Neural cell (in vitro differentiated cells): ENCODE data around the gene SLC2A5. TPM values are rescaled to one million over a fixed set of nuclear protein-coding genes. Genes with fewer than 3 reads are reported as not detected.

ENCODE experiments used
- H2AFZ ChIP-seq: fragments of 200-600, 300-800 bp; sonication (generic), shearing (Covaris generic); 2 replicates; pipeline ENCODE4 v1.6.0; 2014; ENCODE audit warnings: low read depth, mild to moderate bottlenecking, antibody characterized with exemption, low read length, moderate library complexity
- H3F3A ChIP-seq: fragments of 200-600 bp; shearing (Covaris generic); 2 replicates; pipeline ENCODE4 v1.6.1; 2016; ENCODE audit warnings: mild to moderate bottlenecking, moderate library complexity, mixed read lengths, antibody characterized with exemption, low read length; ENCODE audit not compliant: insufficient read depth, poor library complexity, severe bottlenecking
- H3K27ac ChIP-seq: fragments of 200-600, 300-800 bp; sonication (generic), shearing (Covaris generic); 2 replicates; pipeline ENCODE4 v1.5.1; 2014; ENCODE audit warnings: mild to moderate bottlenecking, low read length, moderate library complexity
- H3K27me3 ChIP-seq: fragments of 300-800, 200-600 bp; sonication (generic), shearing (Covaris generic); 2 replicates; pipeline ENCODE4 v1.6.0; 2014; ENCODE audit warnings: mild to moderate bottlenecking, low read depth, low read length, moderate library complexity; ENCODE audit not compliant: insufficient read depth
- H3K36me3 ChIP-seq: fragments of 300-800, 200-600 bp; sonication (generic), shearing (Covaris generic); 2 replicates; pipeline ENCODE4 v1.5.1; 2014; ENCODE audit warnings: mild to moderate bottlenecking, antibody characterized with exemption, low read length, moderate library complexity; ENCODE audit not compliant: insufficient read depth
- H3K4me2 ChIP-seq: fragments of 300-800, 200-600 bp; sonication (generic), shearing (Covaris generic); 2 replicates; pipeline ENCODE4 v1.6.0; 2014; ENCODE audit warnings: mild to moderate bottlenecking, low read length
- H3K4me3 ChIP-seq: fragments of 300-800, 200-600 bp; sonication (generic), shearing (Covaris generic); 2 replicates; pipeline ENCODE4 v1.5.1; 2014; ENCODE audit warnings: mild to moderate bottlenecking, low read length, moderate library complexity
- H3K79me2 ChIP-seq: fragments of 200-600 bp; shearing (Covaris generic); replicated peaks from 2 replicates; pipeline ENCODE4 v1.6.0; 2014; ENCODE audit warnings: mild to moderate bottlenecking, low read length, moderate library complexity; ENCODE audit not compliant: insufficient read depth
- H3K9ac ChIP-seq: fragments of 300-800, 200-600 bp; sonication (generic), shearing (Covaris generic); 2 replicates; pipeline ENCODE4 v1.6.1; 2016; ENCODE audit warnings: mild to moderate bottlenecking, low read length, mixed read lengths
- H3K9me2 ChIP-seq: fragments of 200-600 bp; shearing (Covaris generic); 2 replicates; pipeline ENCODE4 v1.6.1; 2016; ENCODE audit warnings: mild to moderate bottlenecking, low read length, mixed read lengths; ENCODE audit not compliant: insufficient read depth
- H3K9me3 ChIP-seq: fragments of 200-600, 300-800 bp; sonication (generic), shearing (Covaris generic); 2 replicates; pipeline ENCODE4 v1.6.1; 2016; ENCODE audit warnings: mild to moderate bottlenecking, mixed run types, low read length, moderate library complexity, mixed read lengths
- H4K20me1 ChIP-seq: fragments of 200-600 bp; shearing (Covaris generic); 2 replicates; pipeline ENCODE4 v1.6.1; 2016; ENCODE audit warnings: mild to moderate bottlenecking, mixed run types; ENCODE audit not compliant: insufficient read depth
- EP300 ChIP-seq: fragments of 450-650 bp; conservative IDR thresholded peaks from 2 replicates; pipeline ENCODE4 v1.6.1; 2014; ENCODE audit warnings: antibody characterized with exemption, mild to moderate bottlenecking, moderate library complexity; ENCODE audit not compliant: poor library complexity, severe bottlenecking
- EZH2 ChIP-seq: fragments of 200-600, 300-800 bp; shearing (Covaris generic), sonication (generic); IDR thresholded peaks from 2 replicates; pipeline ENCODE4 v1.6.1; 2014; ENCODE audit warnings: antibody characterized with exemption, low read length, borderline replicate concordance, mild to moderate bottlenecking; ENCODE audit not compliant: insufficient read depth, poor library complexity, severe bottlenecking
- MXI1 ChIP-seq: fragments of 450-650 bp; conservative IDR thresholded peaks from 2 replicates; pipeline ENCODE4 v1.6.1; 2014; ENCODE audit warnings: antibody characterized with exemption, mild to moderate bottlenecking; ENCODE audit not compliant: poor library complexity, severe bottlenecking
- POLR2AphosphoS5 ChIP-seq: IDR thresholded peaks from 2 replicates; pipeline ENCODE4 v1.6.1; 2012
- RAD21 ChIP-seq: fragments of 450-650 bp; conservative IDR thresholded peaks from 2 replicates; pipeline ENCODE4 v1.6.1; 2014; ENCODE audit warnings: antibody characterized with exemption, mild to moderate bottlenecking, moderate library complexity
- SMC3 ChIP-seq: fragments of 450-650 bp; conservative IDR thresholded peaks from 2 replicates; pipeline ENCODE4 v1.6.1; 2014; ENCODE audit warnings: antibody characterized with exemption, mild to moderate bottlenecking, moderate library complexity; ENCODE audit not compliant: poor library complexity
- TAF1 ChIP-seq: IDR thresholded peaks from 2 replicates; pipeline ENCODE4 v1.6.1; 2012; ENCODE audit warnings: low read depth
- polyA plus RNA-seq: library from polyadenylated mRNA; depleted of rRNA; stranded (reverse); fragments of >200 nt; gene quantifications from 2 replicates; pipeline ENCODE4 v1.2.3, GENCODE V29; 2014
- TF ChIP-seq, protein P1 (sequence below): IDR thresholded peaks from 2 replicates; pipeline ENCODE4 v1.6.1; 2012; ENCODE audit warnings: borderline replicate concordance
- TF ChIP-seq, protein P2 (sequence below): fragments of 450-650 bp; IDR thresholded peaks from 2 replicates; pipeline ENCODE4 v1.5.1; 2014; ENCODE audit warnings: antibody characterized with exemption, mild to moderate bottlenecking, moderate library complexity; ENCODE audit not compliant: poor library complexity, severe bottlenecking

The SLC2A5 gene
- polyA plus RNA-seq, 1 donor from 2014 or later = not detected

GRCh38 chr1:9025449-9025848 is 44.0 kb downstream of the SLC2A5 start:
- no peak overlapping the region for H3K27ac ChIP-seq
- H3K79me2 ChIP-seq = no peaks in the 10 kb centered on the region
- no peaks in the 10 kb centered on the region for H4K20me1 ChIP-seq
- H3F3A ChIP-seq = no peaks in the 10 kb centered on the region
- H3K27me3 ChIP-seq = no peaks in the 10 kb centered on the region
- no peaks in the 10 kb centered on the region for H3K36me3 ChIP-seq
- no peaks in the 10 kb centered on the region for H3K9me2 ChIP-seq
- no peak overlapping the region for H2AFZ ChIP-seq
- no peak overlapping the region for H3K4me2 ChIP-seq
- TF ChIP-seq, protein P1, sequence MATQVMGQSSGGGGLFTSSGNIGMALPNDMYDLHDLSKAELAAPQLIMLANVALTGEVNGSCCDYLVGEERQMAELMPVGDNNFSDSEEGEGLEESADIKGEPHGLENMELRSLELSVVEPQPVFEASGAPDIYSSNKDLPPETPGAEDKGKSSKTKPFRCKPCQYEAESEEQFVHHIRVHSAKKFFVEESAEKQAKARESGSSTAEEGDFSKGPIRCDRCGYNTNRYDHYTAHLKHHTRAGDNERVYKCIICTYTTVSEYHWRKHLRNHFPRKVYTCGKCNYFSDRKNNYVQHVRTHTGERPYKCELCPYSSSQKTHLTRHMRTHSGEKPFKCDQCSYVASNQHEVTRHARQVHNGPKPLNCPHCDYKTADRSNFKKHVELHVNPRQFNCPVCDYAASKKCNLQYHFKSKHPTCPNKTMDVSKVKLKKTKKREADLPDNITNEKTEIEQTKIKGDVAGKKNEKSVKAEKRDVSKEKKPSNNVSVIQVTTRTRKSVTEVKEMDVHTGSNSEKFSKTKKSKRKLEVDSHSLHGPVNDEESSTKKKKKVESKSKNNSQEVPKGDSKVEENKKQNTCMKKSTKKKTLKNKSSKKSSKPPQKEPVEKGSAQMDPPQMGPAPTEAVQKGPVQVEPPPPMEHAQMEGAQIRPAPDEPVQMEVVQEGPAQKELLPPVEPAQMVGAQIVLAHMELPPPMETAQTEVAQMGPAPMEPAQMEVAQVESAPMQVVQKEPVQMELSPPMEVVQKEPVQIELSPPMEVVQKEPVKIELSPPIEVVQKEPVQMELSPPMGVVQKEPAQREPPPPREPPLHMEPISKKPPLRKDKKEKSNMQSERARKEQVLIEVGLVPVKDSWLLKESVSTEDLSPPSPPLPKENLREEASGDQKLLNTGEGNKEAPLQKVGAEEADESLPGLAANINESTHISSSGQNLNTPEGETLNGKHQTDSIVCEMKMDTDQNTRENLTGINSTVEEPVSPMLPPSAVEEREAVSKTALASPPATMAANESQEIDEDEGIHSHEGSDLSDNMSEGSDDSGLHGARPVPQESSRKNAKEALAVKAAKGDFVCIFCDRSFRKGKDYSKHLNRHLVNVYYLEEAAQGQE = no peak
- TF ChIP-seq SMC3 = no peak
- TF ChIP-seq, protein P2, sequence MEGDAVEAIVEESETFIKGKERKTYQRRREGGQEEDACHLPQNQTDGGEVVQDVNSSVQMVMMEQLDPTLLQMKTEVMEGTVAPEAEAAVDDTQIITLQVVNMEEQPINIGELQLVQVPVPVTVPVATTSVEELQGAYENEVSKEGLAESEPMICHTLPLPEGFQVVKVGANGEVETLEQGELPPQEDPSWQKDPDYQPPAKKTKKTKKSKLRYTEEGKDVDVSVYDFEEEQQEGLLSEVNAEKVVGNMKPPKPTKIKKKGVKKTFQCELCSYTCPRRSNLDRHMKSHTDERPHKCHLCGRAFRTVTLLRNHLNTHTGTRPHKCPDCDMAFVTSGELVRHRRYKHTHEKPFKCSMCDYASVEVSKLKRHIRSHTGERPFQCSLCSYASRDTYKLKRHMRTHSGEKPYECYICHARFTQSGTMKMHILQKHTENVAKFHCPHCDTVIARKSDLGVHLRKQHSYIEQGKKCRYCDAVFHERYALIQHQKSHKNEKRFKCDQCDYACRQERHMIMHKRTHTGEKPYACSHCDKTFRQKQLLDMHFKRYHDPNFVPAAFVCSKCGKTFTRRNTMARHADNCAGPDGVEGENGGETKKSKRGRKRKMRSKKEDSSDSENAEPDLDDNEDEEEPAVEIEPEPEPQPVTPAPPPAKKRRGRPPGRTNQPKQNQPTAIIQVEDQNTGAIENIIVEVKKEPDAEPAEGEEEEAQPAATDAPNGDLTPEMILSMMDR = no peak
- no peak for TF ChIP-seq RAD21
- no peak for TF ChIP-seq MXI1
- TF ChIP-seq TAF1 = no peak
- no peak for TF ChIP-seq POLR2AphosphoS5
- TF ChIP-seq EZH2 = no peak
- TF ChIP-seq EP300 = no peak
- no peak overlapping the region for H3K4me3 ChIP-seq
- no peaks in the 10 kb centered on the region for H3K9me3 ChIP-seq
- no peak overlapping the region for H3K9ac ChIP-seq

- no peaks in the 10 kb centered on the region for H3K9me3 ChIP-seq
- no peak overlapping the region for H3K4me2 ChIP-seq
- no peaks in the 10 kb centered on the region for H3K36me3 ChIP-seq
- H3F3A ChIP-seq = no peaks in the 10 kb centered on the region
- no peak for TF ChIP-seq SMC3
- TF ChIP-seq EZH2 = no peak
- no peak for TF ChIP-seq MXI1
- no peak for TF ChIP-seq POLR2AphosphoS5
- TF ChIP-seq RAD21 = no peak
- TF ChIP-seq, protein P1 = no peak
- H3K27ac ChIP-seq = no peak overlapping the region
- no peaks in the 10 kb centered on the region for H3K27me3 ChIP-seq
- no peaks in the 10 kb centered on the region for H3K79me2 ChIP-seq
- H3K4me3 ChIP-seq = no peak overlapping the region
- no peaks in the 10 kb centered on the region for H4K20me1 ChIP-seq
- H3K9ac ChIP-seq = no peak overlapping the region
- H2AFZ ChIP-seq = no peak overlapping the region
- no peaks in the 10 kb centered on the region for H3K9me2 ChIP-seq
These were observed 44.6 kb downstream of the SLC2A5 start for GRCh38 chr1:9024837-9025236.
